Measurements from ENCODE around the gene WNT9A.
"Not testable (repeated sequence)": the region's sequence is repeated elsewhere in the genome, so short reads cannot be mapped to it uniquely, and the experiment has no call there.

GRCh38 chr1:227967815-227968214 is 20.1 kb upstream of the WNT9A start:
- TF ChIP-seq TAF1 (IDR thresholded peaks at IDR 0.05; ENCODE audit: low read depth); CREB1 (IDR thresholded peaks at IDR 0.05; ENCODE audit: low read depth); EGR1 (IDR thresholded peaks at IDR 0.05): not testable (repeated sequence)
